NCI-H187 (cell line): Measurements from ENCODE around the gene GRAPL.
"Not testable (repeated sequence)": the region's sequence is repeated elsewhere in the genome, so short reads cannot be mapped to it uniquely, and the experiment has no call there.

Experiments
- DNase-seq, 2 experiments: peaks; one replicate each; lab custom pipeline; 2025; lab: John Stamatoyannopoulos, UW

The GRAPL gene

DNA sequence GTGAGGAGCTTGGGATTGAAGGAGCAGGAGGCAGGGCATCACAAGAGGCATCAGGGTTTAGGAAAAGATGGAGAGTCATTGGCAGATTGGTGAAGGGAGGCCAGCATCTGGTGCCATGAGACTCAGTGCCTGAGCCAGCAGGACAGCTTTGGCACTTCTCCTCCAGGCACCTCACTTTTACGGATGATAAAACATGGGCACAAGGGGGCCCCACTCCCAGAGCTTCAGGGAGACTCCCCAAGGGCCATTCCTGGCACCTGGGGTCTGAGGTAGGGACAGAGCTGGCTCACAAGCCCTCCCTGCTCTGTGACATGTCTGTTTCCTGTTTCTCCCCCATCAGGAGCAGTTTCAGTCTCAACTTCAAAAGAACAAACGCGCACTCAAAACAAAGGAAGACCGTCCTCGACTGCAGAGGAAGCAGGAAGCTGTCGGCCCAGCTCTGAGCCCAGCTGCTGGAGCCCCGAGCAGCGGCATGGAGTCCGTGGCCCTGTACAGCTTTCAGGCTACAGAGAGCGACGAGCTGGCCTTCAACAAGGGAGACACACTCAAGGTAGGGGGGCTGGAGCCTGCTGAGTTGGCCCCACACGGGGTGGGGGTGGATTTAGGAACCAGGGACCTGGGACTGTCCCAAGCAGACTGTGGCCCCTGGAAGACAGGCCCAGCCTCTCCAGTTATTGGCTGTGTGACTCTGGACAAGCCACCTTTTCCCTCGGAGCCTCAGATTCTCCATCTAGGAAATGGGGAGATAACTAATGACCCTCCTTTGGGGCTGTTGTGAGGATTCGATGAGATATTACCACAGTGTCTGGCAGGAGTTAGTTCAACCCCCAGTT, at the start of gene GRAPL:
Gene GRAPL (plus strand): TSS at position 442 of the 833 bp plus-strand sequence. CDS start 31 bp downstream, at position 473.
- not testable (repeated sequence) for DNase-seq

DNA sequence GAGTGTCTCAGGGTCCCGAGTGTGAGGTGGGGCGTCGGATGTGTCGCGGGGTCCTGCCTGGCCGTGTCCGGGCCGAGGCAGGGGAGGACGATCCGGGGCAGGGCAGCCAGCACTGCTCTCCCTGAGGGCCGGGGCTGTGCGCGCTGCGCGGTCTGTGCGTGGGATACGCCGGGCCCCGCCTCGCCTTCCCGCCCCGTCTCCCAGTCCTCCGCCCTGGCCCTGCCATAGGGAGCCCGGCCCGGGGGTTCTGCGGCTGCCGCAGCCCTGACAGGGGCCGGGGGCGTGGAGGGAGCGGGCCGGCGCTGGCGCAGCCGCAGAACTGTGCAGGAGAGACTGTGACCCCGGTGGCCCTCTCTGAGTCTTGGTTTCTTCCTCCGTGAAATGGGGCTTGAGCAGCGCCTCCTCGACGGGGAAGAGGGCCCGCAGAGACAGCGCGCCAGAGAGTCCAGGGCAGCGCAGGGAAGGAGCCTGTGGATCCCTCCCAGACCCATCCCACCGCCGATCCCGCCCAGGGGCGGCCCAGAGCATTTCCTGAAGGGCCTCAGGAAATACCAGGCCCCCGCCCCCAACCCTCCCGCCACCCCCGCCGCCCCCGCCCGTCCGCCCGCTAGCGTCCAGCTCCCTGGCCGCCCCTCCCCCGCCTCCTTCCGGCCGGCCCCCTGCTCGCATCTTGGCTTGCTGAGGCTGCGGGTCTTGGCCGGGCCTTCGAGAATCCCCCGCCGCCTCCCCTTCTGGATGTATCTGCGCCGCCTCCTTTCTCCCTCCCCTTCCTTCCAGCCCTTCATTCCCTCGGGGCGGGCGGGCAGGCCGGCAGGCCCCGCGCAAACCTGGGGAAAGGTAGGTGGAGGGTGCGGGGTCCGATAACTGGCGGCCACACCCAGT, 38.3 kb upstream of the GRAPL start:
- DNase-seq: not testable (repeated sequence)

DNA sequence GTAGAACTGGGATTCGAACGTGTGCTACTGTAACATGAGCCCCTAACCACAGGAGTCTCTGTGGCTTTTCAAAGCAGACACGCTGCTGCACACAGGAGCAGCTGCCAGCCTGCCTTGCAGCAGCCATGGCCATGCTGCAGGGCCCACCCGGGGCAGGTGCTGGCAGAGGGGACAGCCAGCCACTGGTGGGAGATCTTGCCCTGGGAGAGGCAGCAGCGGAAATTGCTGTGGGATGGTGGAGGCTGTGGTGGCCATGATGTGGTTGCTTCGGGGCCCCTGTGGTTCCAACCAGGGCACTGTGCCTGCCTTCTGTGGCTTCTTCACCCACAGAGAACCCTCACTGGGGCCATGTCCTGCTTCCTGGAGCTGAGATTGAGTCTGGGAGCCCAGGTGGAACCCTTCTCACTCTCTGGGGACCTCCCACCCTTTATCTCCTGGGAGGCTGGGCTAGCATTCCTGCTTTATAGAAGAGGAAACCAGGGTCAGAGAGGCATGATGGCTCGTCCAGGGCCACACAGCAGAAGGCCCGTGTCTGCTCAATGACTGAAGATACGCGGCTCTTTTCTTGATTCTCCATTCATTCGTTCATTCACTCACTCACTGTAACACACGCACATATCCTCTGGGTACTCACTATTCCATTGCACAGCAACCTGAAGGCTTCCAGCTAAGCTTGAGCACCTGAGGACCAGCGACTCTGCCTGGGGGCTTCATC, 37.2 kb upstream of the GRAPL start:
- DNase-seq: not testable (repeated sequence)

DNA sequence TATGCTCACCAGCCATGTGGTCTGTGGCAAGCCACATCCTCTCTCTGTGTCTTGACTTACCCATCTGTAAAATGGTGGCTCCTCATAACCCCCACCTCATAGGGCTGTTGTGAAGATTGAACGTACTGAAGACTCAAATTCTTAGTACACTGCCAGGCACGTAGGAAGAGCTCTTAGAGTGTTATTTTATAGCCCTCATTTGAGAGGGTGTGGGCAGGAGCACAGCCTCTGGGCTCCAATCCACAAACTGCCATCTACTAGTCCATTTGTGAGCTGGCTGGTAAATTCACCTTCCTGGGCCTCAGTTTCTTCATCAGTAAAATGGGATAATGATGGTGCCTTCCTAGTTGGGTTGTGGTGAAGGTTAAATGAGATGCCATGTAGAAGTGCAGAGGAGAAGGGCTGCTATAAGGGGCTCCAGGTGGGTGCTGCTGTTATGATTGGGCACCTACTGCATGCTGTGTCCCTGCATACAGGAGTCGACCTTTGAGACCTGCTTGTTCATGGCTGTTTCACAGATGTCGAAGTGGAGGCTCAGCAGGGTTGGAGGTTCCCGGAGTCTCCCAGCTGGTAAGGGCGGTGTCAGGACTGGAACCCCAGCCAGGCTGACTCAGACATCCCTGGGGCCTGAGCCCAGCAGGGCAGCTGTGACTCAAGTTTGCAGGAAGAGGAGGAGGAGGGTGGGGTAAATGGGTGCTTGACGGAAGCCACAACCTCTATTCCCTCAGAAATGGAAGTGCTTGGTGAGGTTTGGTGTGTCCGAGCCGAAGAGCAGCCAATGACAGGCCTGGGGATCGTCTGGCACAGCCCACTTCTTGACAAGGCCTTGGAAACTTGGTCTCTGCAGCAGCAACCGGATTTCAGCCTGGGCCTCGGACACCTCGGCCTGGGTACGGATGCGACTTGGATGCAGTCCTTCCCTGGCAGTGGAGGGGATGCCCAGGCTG, 34.4 kb upstream of the GRAPL start:
- DNase-seq: not testable (repeated sequence)

DNA sequence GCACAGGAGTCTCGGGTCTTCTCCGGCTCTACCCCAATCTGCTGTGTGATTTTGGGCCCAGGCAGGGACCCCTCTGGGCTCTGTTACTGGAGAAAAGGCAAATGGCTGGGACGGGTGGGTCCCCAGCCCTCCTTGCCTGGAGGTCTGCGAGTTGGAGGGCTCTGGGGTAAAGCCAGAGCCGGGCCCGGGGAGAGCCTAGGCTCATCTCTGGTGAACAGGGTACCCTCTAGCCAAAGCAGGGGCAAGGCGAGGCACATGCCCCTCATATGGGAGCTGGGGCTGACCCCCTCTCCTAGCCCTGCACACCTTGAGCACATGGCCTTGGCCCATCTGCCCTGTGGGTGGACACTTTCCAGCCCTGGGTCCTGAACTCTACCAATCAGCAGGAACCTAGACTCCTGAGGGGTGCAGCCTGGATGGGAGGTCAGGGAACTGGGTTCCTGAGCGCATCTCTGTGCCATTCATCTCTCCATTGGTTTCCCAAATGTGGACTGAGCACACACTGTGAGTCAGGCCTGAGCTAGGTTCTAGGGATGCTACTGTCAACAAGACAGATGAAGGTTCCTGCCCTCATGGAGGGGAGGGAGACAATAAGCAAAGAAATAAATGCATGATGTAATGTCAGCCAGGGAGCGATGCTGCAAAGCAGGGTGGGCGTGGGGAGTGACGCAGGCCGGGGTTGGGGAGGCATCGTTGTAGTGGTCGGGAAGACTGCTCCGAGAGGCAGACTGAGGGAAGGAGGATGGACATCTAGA, 33.5 kb upstream of the GRAPL start:
- DNase-seq: not testable (repeated sequence)

DNA sequence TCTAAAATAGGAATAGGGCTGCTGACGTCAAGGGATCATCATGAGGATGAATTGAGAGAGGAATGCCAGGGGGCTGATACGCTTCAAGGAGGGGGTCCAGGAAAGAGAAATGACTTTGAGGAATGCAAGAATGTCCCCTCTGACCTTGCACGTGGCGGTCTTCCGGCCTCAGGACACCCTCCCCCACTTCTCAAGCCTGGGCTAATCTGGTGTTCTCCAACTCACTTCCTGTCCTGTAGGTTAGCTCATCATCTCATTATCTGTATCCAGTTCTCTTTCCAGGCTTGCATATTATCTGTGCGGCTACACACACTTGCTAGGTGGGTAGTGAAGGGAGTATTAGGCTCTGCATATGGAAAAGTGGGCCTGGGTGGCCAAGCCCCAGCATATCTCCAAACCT, 18.9 kb upstream of the GRAPL start:
- DNase-seq: not testable (repeated sequence)

DNA sequence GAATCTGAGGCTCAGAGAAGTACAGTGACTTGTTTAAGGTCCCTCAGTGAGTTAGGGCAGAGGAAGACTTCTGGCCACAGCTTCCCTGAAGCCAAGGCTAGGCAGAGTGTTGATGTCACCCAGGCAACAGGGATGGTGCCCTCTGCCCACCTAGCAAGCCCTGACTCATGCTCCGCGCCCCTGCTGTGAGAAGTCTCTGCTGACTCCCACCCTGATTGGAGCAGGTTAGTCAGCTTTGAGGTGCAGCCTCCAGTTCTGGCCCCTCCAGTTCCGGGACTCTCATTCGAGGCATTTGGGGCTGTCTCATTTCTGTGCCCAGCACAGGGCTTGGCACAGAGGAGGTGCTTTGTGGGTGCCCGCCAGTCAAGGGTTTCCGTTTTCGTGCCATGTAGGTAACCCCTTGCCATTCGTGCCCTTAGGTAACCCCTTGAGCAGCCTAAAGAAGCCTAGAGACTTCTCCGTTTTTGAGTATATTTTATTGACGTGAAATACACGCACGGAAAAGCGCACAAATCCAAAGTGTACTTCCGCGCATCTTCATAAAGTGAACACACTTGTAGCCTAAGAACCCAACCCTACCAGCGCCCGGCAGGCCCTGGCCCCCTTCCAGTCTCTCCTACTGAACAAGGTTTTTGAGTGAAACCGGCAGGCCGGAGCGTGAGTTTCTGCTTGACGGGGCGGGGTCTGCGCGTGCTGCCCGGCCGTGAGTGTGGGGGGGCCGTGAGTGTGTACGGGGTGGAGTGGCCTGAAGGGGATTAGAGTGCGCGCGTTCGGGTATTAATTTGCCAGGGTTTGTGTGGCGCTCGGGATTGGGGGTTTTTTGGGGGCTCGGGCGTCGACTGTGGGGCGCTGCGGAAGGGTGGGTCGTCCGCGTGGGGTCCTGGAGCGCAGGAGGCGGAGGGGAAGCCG, 16.9 kb upstream of the GRAPL start:
- DNase-seq: not testable (repeated sequence)

DNA sequence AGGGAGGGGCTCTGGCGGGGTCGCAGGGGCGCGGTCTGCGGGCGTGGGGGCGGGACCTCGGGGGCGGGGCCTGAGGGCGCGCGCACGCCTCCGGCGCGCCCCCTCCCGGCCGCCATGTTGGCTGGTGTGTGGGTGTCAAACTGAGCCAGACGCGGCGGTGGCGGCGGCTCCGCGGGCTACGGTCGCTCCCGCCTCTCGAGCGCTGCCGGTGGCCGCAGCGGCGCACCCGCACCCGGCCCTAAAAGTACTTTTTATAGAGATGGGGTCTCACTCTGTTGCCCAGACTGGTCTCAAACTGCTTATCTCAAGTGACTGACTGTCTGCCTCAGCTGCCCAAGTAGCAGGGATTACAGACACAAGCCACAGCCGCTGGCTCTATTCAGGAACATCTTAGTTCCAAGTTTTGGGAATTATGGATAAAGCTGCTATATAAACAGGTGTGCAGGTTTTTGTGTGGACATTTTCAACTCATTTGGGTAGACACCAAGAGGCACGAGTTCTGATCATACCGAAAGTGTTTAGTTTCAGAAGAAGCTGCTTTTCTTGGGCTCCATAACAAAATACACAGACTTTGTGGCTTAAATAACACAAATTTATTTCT, 16.2 kb upstream of the GRAPL start:
- DNase-seq: not testable (repeated sequence)

DNA sequence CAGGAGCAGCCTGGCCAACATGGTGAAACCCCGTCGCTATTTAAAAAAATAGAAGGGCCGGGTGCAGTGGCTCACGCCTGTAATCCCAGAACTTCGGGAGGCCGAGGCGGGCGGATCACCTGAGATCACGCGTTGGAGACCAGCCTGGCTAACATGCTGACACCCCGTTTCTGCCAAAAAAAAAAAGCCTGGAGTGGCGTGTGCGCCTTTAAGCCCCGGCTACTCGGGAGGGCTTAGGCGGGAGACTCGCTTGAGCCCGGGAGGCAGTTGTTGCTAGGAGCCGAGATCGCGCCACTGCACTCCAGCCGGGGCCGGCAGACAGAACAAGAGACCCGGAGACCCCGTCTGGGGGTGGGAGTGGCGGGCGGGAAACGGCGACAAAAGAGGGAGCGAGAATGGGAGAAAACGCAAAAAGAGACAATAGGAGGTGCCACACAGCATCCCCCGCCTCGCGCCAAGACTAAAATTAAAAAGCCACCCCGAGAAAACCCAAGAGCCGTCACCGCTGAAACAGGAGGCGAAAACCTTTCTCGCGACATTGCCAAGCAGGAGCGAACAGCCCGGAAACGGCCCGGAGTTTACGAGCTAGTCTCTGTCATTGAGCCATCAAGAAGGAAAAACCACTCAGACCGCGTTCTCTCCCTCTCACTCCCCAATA, 15.5 kb upstream of the GRAPL start:
- DNase-seq: not testable (repeated sequence)

DNA sequence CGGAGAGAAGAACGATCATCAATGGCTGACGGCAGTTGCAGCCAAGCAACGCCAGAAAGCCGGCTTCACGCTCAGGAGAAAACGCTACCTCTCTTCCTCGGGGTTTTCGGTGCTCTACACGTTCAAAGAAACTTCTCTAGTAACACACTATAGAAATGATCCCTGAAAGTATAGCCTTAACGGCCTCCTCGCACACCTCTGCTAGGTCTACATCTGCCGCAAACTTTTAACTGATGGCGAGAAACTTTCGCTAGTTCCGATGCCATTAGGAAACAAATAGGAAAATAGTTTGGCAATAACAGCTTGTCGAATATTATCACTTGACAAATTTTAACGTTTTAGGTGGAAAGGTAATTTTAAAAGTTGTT, 14.9 kb upstream of the GRAPL start:
- DNase-seq: not testable (repeated sequence)

DNA sequence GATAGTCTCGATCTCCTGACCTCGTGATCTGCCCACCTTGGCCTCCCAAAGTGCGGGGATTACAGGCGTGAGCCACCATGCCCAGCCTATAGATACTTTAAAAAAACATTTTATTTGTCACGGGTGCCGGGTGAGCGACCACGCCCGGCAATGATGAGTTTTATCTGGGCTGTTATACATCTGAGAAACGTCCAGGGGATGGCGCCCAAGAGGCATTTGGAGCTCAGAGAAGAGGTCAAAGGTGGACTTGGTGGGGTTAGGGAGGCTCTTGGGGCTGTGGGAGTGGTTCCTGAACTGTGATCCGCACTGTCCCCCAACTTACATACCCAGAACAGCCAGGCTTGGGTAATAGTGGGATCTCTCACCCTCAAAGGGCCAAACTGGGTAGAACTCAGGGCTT, 8.7 kb upstream of the GRAPL start:
- not testable (repeated sequence) for DNase-seq

DNA sequence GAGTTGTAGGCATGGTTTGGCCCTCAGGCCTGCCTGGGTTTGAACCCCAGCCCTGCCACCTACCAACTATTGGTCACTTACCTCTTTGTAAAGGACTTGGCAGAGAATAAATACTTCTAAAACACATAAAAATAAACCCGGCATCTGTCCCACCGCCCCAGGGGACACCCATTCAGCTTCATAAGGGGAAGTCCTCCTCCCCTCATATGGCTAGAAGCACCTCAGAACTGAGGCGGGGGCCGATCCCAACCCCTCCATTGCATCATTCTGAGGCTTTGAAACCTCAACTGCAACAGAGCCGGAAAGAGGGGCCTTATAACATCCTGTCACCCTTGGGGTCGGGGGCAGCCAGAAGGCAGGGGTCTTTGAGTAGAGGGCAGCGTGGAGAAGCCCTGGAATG, 2.1 kb upstream of the GRAPL start:
- DNase-seq: not testable (repeated sequence)

DNA sequence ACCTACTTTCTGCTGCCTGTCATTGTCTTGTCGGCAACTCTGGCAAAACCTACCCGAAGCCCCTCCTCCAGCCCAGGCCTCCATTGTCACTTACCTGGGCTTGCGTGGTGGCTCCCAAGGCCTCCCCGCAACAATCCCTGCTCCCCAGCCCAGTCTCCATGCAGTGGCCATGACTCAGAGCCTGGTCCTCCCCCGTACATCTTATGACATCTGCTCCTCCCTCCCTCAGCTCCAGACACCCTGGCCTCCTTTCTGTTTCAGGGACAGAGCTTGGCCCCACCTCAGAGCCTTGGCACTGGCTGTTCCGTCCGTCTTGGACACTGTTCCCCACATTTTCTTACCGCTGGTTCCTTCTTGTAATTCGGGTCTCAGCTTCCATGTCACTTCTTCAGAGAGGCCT, 2.1 kb downstream of the GRAPL start:
- DNase-seq: not testable (repeated sequence)

DNA sequence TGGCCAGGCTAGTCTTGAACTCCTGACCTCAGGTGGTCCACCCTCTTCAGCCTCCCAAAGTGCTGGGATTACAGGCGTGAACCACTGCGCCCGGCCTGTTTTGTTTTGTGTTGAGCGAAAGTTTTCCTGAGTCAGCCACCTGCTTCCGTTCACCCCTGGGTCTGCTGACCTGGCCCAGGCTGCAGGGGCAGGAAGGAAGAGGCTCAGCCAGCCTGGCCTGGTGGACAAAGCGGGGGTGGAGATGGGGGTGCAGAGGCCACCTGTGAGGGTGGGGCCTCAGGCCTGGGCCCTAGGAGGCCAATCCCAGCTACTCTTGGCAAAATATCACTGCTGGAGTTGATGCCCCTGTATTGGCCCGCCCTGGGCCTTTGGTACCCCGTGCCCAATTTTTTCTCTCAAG, 3.7 kb downstream of the GRAPL start:
- DNase-seq: not testable (repeated sequence)

DNA sequence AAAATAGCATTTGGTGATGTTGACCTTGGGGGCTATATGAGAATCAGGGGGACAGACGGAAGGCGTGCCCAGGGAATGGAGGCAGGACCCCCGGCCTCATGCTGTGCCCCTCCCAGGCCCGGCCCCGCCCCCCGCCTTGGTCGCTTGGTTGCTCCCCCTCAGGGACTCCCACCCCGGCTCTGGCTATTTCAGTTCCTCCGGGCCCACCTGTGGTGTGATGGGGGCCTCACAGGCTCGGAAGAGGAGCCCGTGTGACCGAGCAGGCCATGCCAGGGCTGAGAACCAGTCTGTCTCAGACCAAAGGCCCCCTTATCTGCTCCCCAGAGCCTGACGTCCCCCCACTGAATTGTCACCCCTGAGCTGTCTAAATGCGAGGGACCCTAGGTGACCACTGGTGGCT, 4.4 kb downstream of the GRAPL start:
- not testable (repeated sequence) for DNase-seq

DNA sequence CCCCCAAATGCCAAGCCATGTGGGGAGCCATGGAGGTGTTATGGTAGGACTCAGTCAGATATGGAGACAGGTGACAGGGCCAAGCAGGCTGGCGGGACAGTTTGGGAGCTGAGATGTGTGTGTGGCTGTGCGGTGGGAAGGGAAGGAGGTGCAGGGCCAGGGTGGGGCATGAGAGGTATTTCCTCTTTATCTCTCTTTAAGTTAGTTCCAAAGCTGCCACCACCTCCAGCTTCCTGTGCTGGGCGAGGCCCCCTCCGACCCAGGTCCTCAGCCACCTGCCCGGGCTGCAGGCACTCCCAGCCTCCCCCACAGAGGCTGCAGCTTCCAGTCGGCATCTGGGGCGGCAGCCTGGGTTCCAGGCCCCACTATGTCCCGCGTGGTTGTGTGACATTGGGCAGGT, 6.4 kb downstream of the GRAPL start:
- DNase-seq: not testable (repeated sequence)

DNA sequence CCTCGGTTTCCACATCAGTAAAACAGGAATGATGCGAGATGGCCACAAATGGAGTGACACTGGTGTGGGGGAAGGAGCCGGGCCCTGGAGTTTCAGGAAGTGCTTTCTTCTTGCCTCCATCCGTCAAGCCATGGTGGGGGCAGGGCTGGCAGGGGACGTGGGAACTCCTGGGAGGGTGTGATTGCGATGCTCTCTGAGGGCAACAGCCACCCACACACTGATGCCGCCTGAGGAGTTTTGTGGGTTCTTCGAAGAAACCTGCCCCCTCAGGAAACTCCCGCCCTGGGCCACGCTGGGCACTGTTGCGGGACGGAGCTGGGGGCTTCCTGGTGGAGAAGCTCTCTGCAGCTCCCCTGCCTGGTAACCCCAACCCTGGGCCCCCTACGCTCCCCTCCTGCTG, 8.0 kb downstream of the GRAPL start:
- not testable (repeated sequence) for DNase-seq

DNA sequence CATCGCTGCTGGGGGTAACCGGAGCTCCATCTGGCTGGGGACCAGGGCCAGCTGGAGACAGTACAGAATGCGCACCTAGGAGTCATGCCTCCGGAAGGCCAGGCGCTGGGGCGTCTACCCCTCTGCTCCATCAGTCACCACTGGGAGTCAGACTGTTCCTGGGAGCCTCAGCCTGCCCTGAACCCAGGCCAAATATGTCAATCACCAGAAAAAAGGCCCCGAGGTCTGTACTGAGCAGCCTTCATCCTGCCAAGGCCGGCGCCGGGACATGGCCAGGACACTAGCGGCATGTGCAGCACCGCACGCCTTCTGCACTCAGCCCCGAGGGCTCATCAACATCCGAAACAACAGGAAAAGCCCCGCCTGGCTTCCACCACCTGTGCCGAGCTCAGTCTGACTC, 8.7 kb downstream of the GRAPL start:
- DNase-seq: not testable (repeated sequence)
